Measurements from ENCODE around the gene SSBP3.

Gene SSBP3

DNA sequence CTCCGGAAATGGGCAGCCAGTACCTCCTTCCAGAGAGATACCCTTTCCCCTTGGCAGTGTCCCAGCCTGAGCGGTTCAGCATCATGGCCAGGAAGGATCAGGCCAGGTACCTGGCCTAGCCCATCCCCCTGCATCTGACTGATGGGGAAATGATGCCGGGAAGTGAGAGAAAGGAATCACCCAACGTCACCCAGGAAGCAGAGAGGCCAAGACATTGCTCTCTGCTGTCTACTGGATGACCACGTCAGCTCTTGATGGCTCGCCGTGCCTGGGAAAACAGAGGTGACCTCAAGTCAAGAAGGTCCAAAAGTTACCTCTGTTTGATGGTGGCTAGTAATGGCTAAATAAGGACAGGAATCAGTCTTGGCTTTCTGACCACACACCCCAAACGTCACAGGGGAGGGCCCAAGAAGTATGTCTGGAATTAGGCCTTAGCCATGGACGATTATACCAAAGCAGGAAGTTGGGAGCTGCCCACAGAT is 127.2 kb downstream of the SSBP3 start:
- TF ChIP-seq JUND (IDR thresholded peaks at IDR 0.05; ENCODE audit: low read depth) = no peak
- no peak for DNase-seq (ENCODE audit: low read depth in 1 of 2, low spot score in 1 of 2)
- in situ Hi-C loops (cut with HindIII; ENCODE audit: low pct_unique_long_range_greater_than_20kb, low sequenced_read_pairs) = no loop called here

DNA sequence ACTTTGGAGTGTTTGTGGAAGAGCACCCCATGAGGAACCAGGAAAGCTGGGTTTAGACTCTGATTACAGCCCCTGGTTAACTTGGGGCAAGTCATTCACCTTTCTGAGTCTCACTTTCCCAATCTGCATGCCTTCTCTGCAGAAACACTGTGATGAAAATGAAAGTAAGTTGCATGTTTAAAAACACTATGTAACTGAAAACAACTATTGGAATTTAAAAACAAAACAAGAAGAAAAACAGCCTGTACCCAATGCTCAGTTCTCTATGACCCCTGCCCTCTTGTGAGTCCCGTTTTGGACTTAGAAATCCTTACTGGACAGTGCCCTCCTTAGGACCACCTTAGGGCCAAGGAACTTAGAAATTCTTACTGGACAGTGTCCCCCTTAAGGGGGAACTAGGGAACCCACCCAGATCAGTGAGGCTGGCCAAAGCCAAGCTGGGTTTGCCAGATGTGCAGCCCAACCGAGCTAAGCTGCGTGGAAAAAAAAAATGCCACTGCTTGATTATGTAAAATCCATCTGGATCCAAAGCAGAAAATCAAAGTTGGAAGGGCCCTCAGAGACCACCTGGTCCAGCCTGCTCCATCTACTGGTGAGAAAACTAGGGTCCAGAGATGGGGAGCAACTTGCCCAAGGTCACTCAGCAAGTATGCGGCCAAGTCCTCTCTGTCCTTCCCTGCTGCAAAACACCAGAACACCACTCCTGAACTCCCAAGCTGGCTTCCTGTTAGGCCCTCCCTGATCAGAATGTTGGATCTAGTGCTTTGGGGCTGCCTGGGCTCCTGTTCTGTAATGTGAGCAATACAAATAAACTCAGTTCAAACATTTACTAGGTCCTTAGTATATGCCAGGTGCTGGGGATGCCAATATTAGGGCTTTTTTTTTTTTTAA is 128.5 kb downstream of the SSBP3 start:
- no peak for DNase-seq (ENCODE audit: low read depth in 1 of 2, low spot score in 1 of 2)
- in situ Hi-C loops (cut with HindIII; ENCODE audit: low pct_unique_long_range_greater_than_20kb, low sequenced_read_pairs) = no loop called here
- no peak for TF ChIP-seq JUND (IDR thresholded peaks at IDR 0.05; ENCODE audit: low read depth)

DNA sequence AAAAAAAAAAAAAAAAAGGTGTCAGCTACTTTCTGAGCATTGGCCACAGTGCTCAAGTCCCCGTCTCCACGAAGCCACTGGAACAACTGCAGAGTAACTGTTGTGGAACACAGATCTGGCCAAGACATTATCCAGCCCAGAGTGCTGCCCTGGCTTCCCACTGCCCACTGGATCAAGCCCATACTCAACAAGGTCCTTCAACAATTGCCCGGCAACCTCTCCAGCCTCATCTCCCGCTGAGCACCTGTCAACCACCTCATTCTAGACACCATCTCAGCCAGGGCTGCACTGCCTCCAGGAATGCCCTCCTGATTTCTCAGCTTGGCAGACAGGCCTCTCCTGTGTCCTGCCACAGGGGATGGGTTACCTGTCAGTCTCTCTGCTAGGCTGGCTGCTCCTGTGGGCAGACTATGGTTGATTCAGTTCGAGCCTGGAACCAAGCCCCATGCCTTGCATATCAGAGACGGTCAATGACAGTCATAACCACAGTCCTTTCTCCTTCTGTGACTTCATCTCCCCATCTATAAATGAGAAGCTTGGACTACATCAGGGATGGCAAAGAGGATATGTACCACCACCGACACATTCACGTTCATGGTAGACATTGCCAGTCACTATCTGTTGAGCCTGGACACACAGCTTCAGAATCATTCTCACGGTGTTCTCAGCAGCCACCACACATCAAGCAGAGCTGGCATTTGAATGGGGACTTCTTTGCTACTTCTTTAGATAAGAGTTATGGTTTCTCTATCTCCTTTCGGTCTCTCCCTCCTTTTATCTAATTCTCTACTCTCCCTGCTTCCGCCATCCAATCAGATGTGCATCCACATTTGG is 129.4 kb downstream of the SSBP3 start:
- TF ChIP-seq JUND (IDR thresholded peaks at IDR 0.05; ENCODE audit: low read depth) = no peak
- in situ Hi-C loops (cut with HindIII; ENCODE audit: low pct_unique_long_range_greater_than_20kb, low sequenced_read_pairs) = no loop called here
- no peak for DNase-seq (ENCODE audit: low read depth in 1 of 2, low spot score in 1 of 2)

DNA sequence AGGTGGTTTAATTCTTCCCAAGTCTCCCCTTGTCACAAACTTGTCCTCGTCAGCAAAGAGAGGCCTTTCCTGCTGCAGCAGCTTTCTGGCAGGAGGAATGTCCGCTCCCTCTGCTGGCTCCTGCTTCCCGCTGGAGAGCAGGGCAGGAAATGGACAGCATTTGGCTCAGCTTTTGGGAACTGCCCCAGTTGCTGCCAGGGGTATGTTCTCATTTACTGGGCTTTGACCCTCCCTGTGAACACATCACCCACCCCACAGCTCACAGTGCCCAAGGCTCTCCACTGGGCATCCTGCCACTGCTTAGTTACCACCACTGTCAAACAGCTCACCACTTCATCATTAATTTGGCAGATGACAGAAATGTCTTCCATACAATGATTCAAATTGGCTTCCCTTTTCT is 130.8 kb downstream of the SSBP3 start:
- no peak for DNase-seq (ENCODE audit: low read depth in 1 of 2, low spot score in 1 of 2)
- in situ Hi-C loops (cut with HindIII; ENCODE audit: low pct_unique_long_range_greater_than_20kb, low sequenced_read_pairs) = no loop called here
- no peak for TF ChIP-seq JUND (IDR thresholded peaks at IDR 0.05; ENCODE audit: low read depth)

DNA sequence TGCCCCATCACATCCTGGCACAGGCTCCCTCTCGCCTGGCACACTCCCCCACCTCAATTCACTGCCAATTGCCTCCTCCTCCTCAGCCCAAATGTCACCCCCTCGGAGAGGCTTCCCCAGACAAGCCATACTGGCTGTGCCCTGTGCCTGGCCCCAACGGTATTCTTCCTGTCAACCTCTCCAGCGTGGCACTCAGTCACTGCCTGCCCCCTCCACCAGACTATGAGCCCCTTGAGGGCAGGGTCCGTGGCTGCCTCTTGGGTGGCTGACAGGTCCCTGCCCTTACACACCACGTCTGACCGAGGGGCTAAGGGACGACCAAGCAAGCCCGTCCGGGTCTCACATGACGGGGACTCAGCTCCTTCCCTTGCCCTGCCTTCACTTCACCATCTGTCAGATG is 131.3 kb downstream of the SSBP3 start:
- no peak for TF ChIP-seq JUND (IDR thresholded peaks at IDR 0.05; ENCODE audit: low read depth)
- in situ Hi-C loops (cut with HindIII; ENCODE audit: low pct_unique_long_range_greater_than_20kb, low sequenced_read_pairs) = no loop called here
- no peak for DNase-seq (ENCODE audit: low read depth in 1 of 2, low spot score in 1 of 2)

DNA sequence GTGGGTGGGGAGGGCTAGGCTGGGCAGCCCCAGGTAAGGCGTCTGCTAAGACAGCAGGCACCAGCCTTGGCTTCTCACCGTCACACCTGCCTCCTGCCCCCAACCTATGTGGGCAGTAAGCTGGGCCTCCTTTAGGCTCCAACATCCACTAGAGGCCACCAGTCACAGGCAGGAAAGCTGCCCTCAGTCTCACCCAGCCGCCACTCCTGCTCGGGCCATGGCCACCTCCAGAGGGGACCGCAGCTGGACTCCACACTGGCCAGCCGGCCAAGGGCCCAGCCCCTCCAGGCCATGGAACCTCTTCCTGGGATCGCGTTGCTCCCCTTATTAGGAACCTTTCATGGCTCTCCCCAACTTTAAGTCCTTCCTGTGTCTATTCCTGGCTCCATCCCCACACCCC is 131.7 kb downstream of the SSBP3 start:
- DNase-seq (ENCODE audit: low read depth in 1 of 2, low spot score in 1 of 2) = peak in 1 of 2 experiments; percentile 12
- in situ Hi-C loops (cut with HindIII; ENCODE audit: low pct_unique_long_range_greater_than_20kb, low sequenced_read_pairs) = no loop called here
- no peak for TF ChIP-seq JUND (IDR thresholded peaks at IDR 0.05; ENCODE audit: low read depth)

DNA sequence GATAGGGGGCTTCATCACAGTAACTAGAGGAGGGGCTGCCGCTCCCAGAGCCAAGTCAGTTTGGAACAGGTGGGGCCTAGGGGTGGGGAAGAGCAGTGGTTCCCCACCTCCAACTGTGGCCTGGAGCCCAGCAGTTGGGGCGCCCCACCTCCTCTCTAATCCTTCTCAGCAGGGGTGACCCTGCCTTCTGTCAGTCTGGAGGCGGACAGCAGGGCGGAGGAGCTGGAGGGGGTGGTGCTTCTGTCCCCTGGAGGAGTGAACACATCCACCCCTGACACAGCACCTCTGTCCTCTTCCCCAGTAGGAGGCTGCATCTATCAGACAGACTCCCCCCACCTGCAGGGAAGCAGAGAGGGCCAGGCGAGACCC is 132.4 kb downstream of the SSBP3 start:
- in situ Hi-C loops (cut with HindIII; ENCODE audit: low pct_unique_long_range_greater_than_20kb, low sequenced_read_pairs) = no loop called here
- TF ChIP-seq JUND (IDR thresholded peaks at IDR 0.05; ENCODE audit: low read depth) = no peak
- no peak for DNase-seq (ENCODE audit: low read depth in 1 of 2, low spot score in 1 of 2)

DNA sequence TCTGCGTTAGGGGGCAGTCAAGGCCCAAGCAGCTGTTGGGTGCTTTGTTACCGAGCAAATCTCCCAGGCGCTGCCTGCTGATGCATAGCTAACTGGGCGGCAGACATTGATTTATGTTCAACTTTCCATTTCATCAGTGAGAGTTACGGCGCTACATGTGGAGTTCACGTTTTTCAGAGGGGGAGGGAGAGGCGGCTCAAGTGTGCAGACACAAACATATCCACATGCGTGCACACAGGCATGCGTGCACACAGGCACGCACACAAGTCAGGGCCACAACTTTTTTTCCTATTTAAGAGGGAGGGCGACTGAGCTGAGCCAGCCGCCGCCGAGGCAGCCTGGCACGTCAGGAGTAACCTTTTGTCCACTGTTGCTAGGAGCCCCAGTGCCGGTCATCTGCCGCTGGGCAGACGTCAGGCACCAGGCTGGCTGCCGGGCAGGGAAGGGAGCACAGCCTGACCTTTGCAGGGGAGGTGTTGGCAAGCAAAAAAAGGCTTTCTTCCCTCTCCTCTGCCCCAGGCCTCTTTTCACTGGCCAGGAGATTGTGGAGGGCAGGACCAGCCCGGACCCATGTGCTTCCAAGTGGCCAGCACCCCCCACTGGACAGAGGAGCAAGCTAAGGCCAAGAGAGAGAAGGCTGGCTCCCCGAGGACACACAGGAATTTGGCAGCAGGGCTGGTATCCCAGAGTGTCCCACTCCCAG is 133.0 kb downstream of the SSBP3 start:
- no peak for DNase-seq (ENCODE audit: low read depth in 1 of 2, low spot score in 1 of 2)
- in situ Hi-C loops (cut with HindIII; ENCODE audit: low pct_unique_long_range_greater_than_20kb, low sequenced_read_pairs) = no loop called here
- TF ChIP-seq JUND (IDR thresholded peaks at IDR 0.05; ENCODE audit: low read depth) = no peak

DNA sequence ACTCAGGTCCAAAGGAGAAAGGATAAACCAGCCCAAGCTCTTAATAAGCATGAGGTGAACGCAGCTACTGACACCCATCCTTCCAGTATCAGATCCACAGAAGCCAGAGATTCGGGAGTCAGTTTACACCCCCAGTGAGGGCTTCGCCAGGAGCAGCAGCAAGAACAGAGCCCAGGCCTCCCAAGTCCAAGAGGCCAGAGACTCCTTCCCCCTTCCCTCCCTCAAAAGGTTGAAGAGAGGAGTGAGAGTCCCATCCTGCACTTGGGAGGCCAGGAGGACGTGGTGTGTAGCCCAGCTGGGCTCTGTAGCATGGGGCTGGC is 133.5 kb downstream of the SSBP3 start:
- TF ChIP-seq JUND (IDR thresholded peaks at IDR 0.05; ENCODE audit: low read depth) = no peak
- DNase-seq (ENCODE audit: low read depth in 1 of 2, low spot score in 1 of 2) = no peak
- in situ Hi-C loops (cut with HindIII; ENCODE audit: low pct_unique_long_range_greater_than_20kb, low sequenced_read_pairs) = no loop called here

DNA sequence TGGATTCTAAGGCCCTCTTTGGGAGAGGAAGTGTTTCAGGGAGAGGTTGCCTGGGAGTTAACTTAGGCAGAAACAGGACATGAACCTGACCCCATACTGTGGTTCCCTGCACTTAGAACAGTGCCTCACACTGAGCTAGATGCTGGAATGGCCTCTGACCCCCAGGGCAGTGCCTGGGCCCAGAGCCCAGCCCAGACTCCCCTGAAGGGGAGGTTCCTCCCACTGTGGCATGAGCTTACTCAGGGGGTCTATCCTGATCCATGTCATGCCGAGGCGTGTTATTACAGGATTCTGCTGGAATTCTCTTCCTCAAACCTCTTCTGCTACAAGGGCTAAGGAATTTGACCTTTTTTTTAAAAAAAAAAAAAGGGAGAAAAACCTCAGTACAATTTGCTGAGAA is 134.1 kb downstream of the SSBP3 start:
- in situ Hi-C loops (cut with HindIII; ENCODE audit: low pct_unique_long_range_greater_than_20kb, low sequenced_read_pairs) = no loop called here
- no peak for TF ChIP-seq JUND (IDR thresholded peaks at IDR 0.05; ENCODE audit: low read depth)
- DNase-seq (ENCODE audit: low read depth in 1 of 2, low spot score in 1 of 2) = no peak

DNA sequence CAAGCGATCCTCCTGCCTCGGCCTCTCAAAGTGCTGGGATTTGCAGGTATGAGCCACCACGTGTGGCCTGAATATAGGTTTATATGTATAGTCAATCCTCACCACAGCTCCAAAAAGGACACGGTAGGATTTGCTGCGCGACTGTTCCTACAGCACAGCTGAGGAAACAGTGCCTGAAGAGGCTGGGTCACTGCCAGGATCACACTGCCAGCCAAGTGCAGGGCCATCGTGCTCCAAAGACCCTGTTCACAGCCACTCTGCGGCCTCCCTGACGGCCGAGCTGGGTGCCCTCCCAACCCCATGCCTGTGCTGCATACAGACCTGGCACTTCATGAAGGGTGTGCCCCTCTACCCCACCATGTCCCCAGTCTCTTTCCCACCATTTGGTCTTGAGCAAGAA is 134.9 kb downstream of the SSBP3 start:
- TF ChIP-seq JUND (IDR thresholded peaks at IDR 0.05; ENCODE audit: low read depth) = no peak
- in situ Hi-C loops (cut with HindIII; ENCODE audit: low pct_unique_long_range_greater_than_20kb, low sequenced_read_pairs) = no loop called here
- DNase-seq (ENCODE audit: low read depth in 1 of 2, low spot score in 1 of 2) = no peak

DNA sequence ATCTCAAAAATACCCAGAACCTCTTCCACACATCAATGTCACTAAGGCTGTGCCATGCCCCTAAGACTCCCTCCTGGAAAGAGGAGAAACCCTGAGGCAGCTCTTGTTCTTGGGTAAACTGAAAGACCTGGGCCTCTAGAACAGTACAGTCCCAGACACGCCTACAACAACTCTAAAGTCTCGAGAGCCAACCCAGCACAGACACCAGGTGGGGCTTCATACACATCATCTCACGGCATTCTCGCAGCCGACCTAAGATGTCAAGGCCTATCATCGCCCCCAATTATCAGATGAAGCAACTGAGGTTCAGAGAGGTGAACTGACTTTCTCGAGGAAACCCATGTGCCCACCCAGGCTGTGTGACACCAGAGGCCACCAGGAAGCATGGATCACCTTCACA is 135.7 kb downstream of the SSBP3 start:
- DNase-seq (ENCODE audit: low read depth in 1 of 2, low spot score in 1 of 2) = no peak
- no peak for TF ChIP-seq JUND (IDR thresholded peaks at IDR 0.05; ENCODE audit: low read depth)
- in situ Hi-C loops (cut with HindIII; ENCODE audit: low pct_unique_long_range_greater_than_20kb, low sequenced_read_pairs) = no loop called here
